HepG2 (cell line): Measurements from ENCODE around the gene GUSB. TPM values are rescaled to one million over a fixed set of nuclear protein-coding genes. Genes with fewer than 3 reads are reported as not detected.
A peak's percentile ranks its signal among the peaks of the same experiment; 100 is the strongest.

Experiments
- ATAC-seq: fragments of 200-7000 bp; cut with Tn5 transposase; 3 replicates; pipeline ENCODE4 v1.9.1; 2020; ENCODE audit warnings: mild to moderate bottlenecking, moderate library complexity
- BruUV-seq: library from RNA; stranded (reverse); fragments of 400-500 nt; replicated peaks from 2 replicates; lab custom pipeline; 2021; lab: Mats Ljungman, UMichigan
- CTCF ChIA-PET: fragments of 300-600 bp; formaldehyde crosslinking; extraction: SDS; loops from one replicate; lab custom pipeline; 2021; ENCODE audit warnings: low total read pairs, inconsistent platforms, low intra/inter-chr PET ratio; lab: Yijun Ruan, JAX
- POLR2A ChIA-PET: fragments of 350-600 bp; sonication (Branson Sonifier 250); formaldehyde crosslinking; loops from one replicate; lab custom pipeline; 2020; ENCODE audit warnings: antibody characterized with exemption, inconsistent platforms; lab: Yijun Ruan, JAX
- DNase-seq: peaks from one replicate; pipeline ENCODE4 v3.0.0-alpha.2; 2015; ENCODE audit warnings: low spot score
- FAIRE-seq: peaks from 3 replicates; lab custom pipeline; 2011; peaks lifted over from hg19 to GRCh38; lab: Jason Lieb, UNC
- H2AFZ ChIP-seq: one replicate; pipeline ENCODE4 v1.6.1; 2011; ENCODE audit warnings: low read length, inconsistent platforms
- H3K27ac ChIP-seq: fragments of 300-600 bp; 3 replicates; pipeline ENCODE4 v1.8.0; 2011; ENCODE audit warnings: mixed run types, mild to moderate bottlenecking, mixed read lengths, low read length, inconsistent platforms; ENCODE audit not compliant: insufficient read depth; ENCODE audit errors: extremely low read length
- H3K27me3 ChIP-seq, 2 experiments: fragments of 200-600 bp in 1 of 2; 2 replicates in 1 of 2; 3 replicates in 1 of 2; pipeline versions ENCODE4 v1.6.0 to v1.8.0; 2011; ENCODE audit warnings: low read length in 2 of 2, mild to moderate bottlenecking in 2 of 2, moderate library complexity in 2 of 2, inconsistent platforms in 1 of 2; ENCODE audit not compliant: insufficient read depth in 2 of 2, control insufficient read depth in 1 of 2
- H3K36me3 ChIP-seq, 2 experiments: fragments of 200-600 bp in 1 of 2; replicated peaks in 1 of 2; 2 replicates in 1 of 2; 3 replicates in 1 of 2; pipeline versions ENCODE4 v1.5.1 to v1.8.0; 2011; ENCODE audit warnings: low read length in 2 of 2, inconsistent platforms in 1 of 2; ENCODE audit not compliant: insufficient read depth in 2 of 2, control insufficient read depth in 1 of 2
- H3K4me1 ChIP-seq: 2 replicates; pipeline ENCODE4 v1.5.1; 2012; ENCODE audit warnings: low read length, inconsistent platforms; ENCODE audit not compliant: insufficient read depth
- H3K4me2 ChIP-seq: 2 replicates; pipeline ENCODE4 v1.6.0; 2011; ENCODE audit warnings: low read depth, low read length, inconsistent platforms
- H3K4me3 ChIP-seq, 3 experiments: fragments of 200-600 bp in 1 of 3; sonication (generic), shearing (Covaris generic) in 1 of 3; replicated peaks in 1 of 3; 2 replicates each; pipeline ENCODE4 v1.5.1; 2011 to 2016; ENCODE audit warnings: low read length in 3 of 3, inconsistent platforms in 2 of 3, low read depth in 2 of 3, mild to moderate bottlenecking in 2 of 3, control low read depth in 1 of 3, mixed read lengths in 1 of 3; ENCODE audit not compliant: insufficient read depth in 1 of 3
- H3K79me2 ChIP-seq: one replicate; pipeline ENCODE4 v1.6.1; 2011; ENCODE audit warnings: low read length, inconsistent platforms; ENCODE audit not compliant: insufficient read depth
- H3K9ac ChIP-seq: 2 replicates; pipeline ENCODE4 v1.6.0; 2011; ENCODE audit warnings: mild to moderate bottlenecking, low read depth, low read length, inconsistent platforms; ENCODE audit not compliant: insufficient read depth
- H3K9me3 ChIP-seq: 2 replicates; pipeline ENCODE4 v1.5.1; 2012; ENCODE audit warnings: mild to moderate bottlenecking, low read length
- H4K20me1 ChIP-seq: 2 replicates; pipeline ENCODE4 v1.6.0; 2011; ENCODE audit warnings: inconsistent platforms, mild to moderate bottlenecking, low read length, moderate library complexity; ENCODE audit not compliant: insufficient read depth
- AGO1 ChIP-seq: fragments of 200-400 bp; formaldehyde crosslinking; IDR thresholded peaks from 2 replicates; pipeline ENCODE4 v1.6.1; 2017; ENCODE audit warnings: mild to moderate bottlenecking, low read depth, low read length, moderate library complexity; ENCODE audit not compliant: poor library complexity, severe bottlenecking
- ATF2 ChIP-seq: sonication (generic); formaldehyde crosslinking; IDR thresholded peaks from 2 replicates; pipeline ENCODE4 v1.4.0; 2020; ENCODE audit warnings: missing genetic modification reagents
- ATF7 ChIP-seq, 2 experiments: fragments of 450-650 bp in 1 of 2; sonication (generic) in 1 of 2; formaldehyde crosslinking in 1 of 2; IDR thresholded peaks; 2 replicates each; pipeline versions ENCODE4 v1.4.0 to v1.6.1; 2016 to 2020; ENCODE audit warnings: antibody characterized with exemption in 1 of 2, mild to moderate bottlenecking in 1 of 2, missing genetic modification reagents in 1 of 2
- CBX1 ChIP-seq: IDR thresholded peaks from one replicate; pipeline ENCODE4 v1.6.1; 2016; ENCODE audit warnings: antibody characterized with exemption, low read depth
- CEBPB ChIP-seq: IDR thresholded peaks from 2 replicates; pipeline ENCODE4 v1.6.1; 2011; ENCODE audit warnings: low read depth, low read length, improper control_type of control experiment, borderline replicate concordance
- DPF2 ChIP-seq: sonication (generic); formaldehyde crosslinking; IDR thresholded peaks from 2 replicates; pipeline ENCODE4 v1.4.0; 2020; ENCODE audit warnings: mild to moderate bottlenecking, low read depth, missing genetic modification reagents, borderline replicate concordance
- FOSL1 ChIP-seq: sonication (generic); formaldehyde crosslinking; IDR thresholded peaks from 2 replicates; pipeline ENCODE4 v1.9.0; 2021; ENCODE audit warnings: missing genetic modification reagents, borderline replicate concordance
- HDAC1 ChIP-seq: sonication (generic); formaldehyde crosslinking; IDR thresholded peaks from 2 replicates; pipeline ENCODE4 v1.5.1; 2020; ENCODE audit warnings: mild to moderate bottlenecking, missing genetic modification reagents
- HMG20A ChIP-seq: IDR thresholded peaks from 2 replicates; pipeline ENCODE4 v1.6.1; 2016; ENCODE audit warnings: borderline replicate concordance
- MBNL3 ChIP-seq: fragments of 250-450 bp; sonication (Bioruptor Pico); conservative IDR thresholded peaks from 2 replicates; pipeline ENCODE4 v1.8.0; 2022; ENCODE audit warnings: mild to moderate bottlenecking, inconsistent platforms
- MXI1 ChIP-seq: IDR thresholded peaks from 3 replicates; pipeline ENCODE4 v1.6.1; 2012; ENCODE audit warnings: low read depth, low read length, inconsistent platforms, borderline replicate concordance
- POLR2AphosphoS2 ChIP-seq: IDR thresholded peaks from 2 replicates; pipeline ENCODE4 v1.6.1; 2011; ENCODE audit warnings: low read depth, low read length, improper control_type of control experiment
- RFX1 ChIP-seq: fragments of 450-650 bp; IDR thresholded peaks from 2 replicates; pipeline ENCODE4 v1.6.1; 2017
- SMC3 ChIP-seq: IDR thresholded peaks from 2 replicates; pipeline ENCODE4 v1.6.1; 2011; ENCODE audit warnings: low read length, improper control_type of control experiment
- SOX13 ChIP-seq, 3 experiments: fragments of 450-650 bp in 1 of 3; sonication (generic) in 1 of 3; formaldehyde crosslinking in 1 of 3; IDR thresholded peaks in 2 of 3; conservative IDR thresholded peaks in 1 of 3; 2 replicates each; pipeline versions ENCODE4 v1.5.0 to v1.6.1; 2016 to 2020; ENCODE audit warnings: antibody characterized with exemption in 1 of 3, mild to moderate bottlenecking in 1 of 3, missing compliant biosample characterization in 1 of 3, missing genetic modification reagents in 1 of 3, moderate library complexity in 1 of 3
- SOX6 ChIP-seq, 2 experiments: fragments of 450-650 bp in 1 of 2; sonication (generic) in 1 of 2; formaldehyde crosslinking in 1 of 2; IDR thresholded peaks; 2 replicates each; pipeline versions ENCODE4 v1.4.0 to v1.6.1; 2017 to 2020; ENCODE audit warnings: antibody characterized with exemption in 1 of 2, mild to moderate bottlenecking in 1 of 2, missing genetic modification reagents in 1 of 2
- SUZ12 ChIP-seq: fragments of 150-350 bp; IDR thresholded peaks from 2 replicates; pipeline ENCODE4 v1.6.1; 2014; ENCODE audit warnings: low read depth, low read length
- TARDBP ChIP-seq: sonication (generic); formaldehyde crosslinking; IDR thresholded peaks from 2 replicates; pipeline ENCODE4 v1.8.0; 2022; ENCODE audit warnings: mild to moderate bottlenecking, missing genetic modification reagents
- ZNF264 ChIP-seq: sonication (generic); formaldehyde crosslinking; IDR thresholded peaks from 2 replicates; pipeline ENCODE4 v1.4.0; 2020; ENCODE audit warnings: missing genetic modification reagents
- ZNF891 ChIP-seq: sonication (generic); formaldehyde crosslinking; IDR thresholded peaks from 2 replicates; pipeline ENCODE4 v1.5.0; 2020; ENCODE audit warnings: mild to moderate bottlenecking, missing genetic modification reagents
- WGBS: methylation state at CpG from one replicate; pipeline ENCODE4 v1.1.6; 2017; ENCODE audit warnings: low lambda C conversion rate; 5-methylcytosine and 5-hydroxymethylcytosine counted together
- in situ Hi-C: cut with HindIII; loops from 2 replicates; pipeline ENCODE4 v1.10.0; 2017; ENCODE audit warnings: low pct_unique_long_range_greater_than_20kb; ENCODE audit not compliant: extremely low pct_ligation_motif_present
- intact Hi-C: fragments of 100-400 bp; cut with micrococcal nuclease; formaldehyde crosslinking; loops from one replicate; pipeline ENCODE4 v1.10.0; 2022; ENCODE audit not compliant: unreplicated experiment
- polyA plus RNA-seq, 8 experiments: library from polyadenylated mRNA; depleted of rRNA in 3 of 8; stranded (reverse) in 7 of 8; unstranded in 1 of 8; fragments of >200 nt; fragmentation: Illumina TruSeq in 4 of 8; extraction: Trizol in 4 of 8; gene quantifications; 2 replicates each; pipeline versions ENCODE4 v1.2.1 to v1.2.3, GENCODE V29; 2011 to 2016; ENCODE audit warnings: low read depth in 4 of 8, missing spikeins in 1 of 8, mixed read lengths in 1 of 8; ENCODE audit not compliant: insufficient read depth in 1 of 8
- total RNA-seq, 5 experiments: library from RNA; depleted of rRNA; stranded (reverse); fragments of >200 nt; fragmentation: Illumina TruSeq; extraction: Trizol; gene quantifications; 2 replicates each; pipeline ENCODE4 v1.2.3, GENCODE V29; 2016; ENCODE audit warnings: low read depth in 1 of 5
- TF ChIP-seq, protein P1 (sequence below): sonication (generic); formaldehyde crosslinking; IDR thresholded peaks from 2 replicates; pipeline ENCODE4 v1.5.0; 2020; ENCODE audit warnings: mild to moderate bottlenecking, missing genetic modification reagents
- TF ChIP-seq, protein P2 (sequence below): sonication (generic); formaldehyde crosslinking; IDR thresholded peaks from 2 replicates; pipeline ENCODE4 v1.8.0; 2022; ENCODE audit warnings: mild to moderate bottlenecking, missing genetic modification reagents, moderate library complexity

GUSB gene
- total and polyA plus RNA-seq, 2 of the 13 experiments (the other 11 are each of a cell fraction or from before 2014, with no cell fraction given), result 18.8 to 60.0 TPM

DNA sequence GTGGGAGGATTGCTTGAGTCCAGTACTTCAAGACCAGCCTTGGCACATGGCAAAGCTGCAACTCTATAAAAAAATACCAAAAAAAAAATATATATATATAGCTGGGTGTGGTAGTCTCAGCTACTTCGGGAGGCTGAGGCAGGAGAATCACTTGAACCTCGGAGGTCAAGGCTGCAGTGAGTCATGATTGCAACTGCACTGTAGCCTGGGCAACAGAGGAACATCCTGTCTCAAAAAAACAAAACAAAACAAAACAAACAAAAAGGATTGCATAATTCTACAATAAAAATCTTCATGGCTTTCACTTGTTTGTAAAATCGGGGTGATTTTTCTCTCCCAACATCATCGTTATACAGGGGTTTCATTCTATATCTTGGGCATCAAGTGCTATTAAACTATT is 35.1 kb downstream of the GUSB start:
- Histone ChIP-seq H3K4me2 (no peak overlapping the region), H3K9ac (no peak overlapping the region), H3K27me3 (no peaks in the 10 kb centered on the region), H3K27ac (peak overlapping the region; percentile 63), H3K36me3 (peaks cover 0 to under 1% of the 10 kb centered on the region in 2 experiments; a peak in 1 of 5 replicates), H3K9me3 (no peaks in the 10 kb centered on the region), H4K20me1 (no peaks in the 10 kb centered on the region), H3K79me2 (no peaks in the 10 kb centered on the region), H3K4me1 (peaks cover 8% of the 10 kb centered on the region; the same call in 1 of the 2 replicates), H3K4me3 (no peak overlapping the region), H2AFZ (no peak overlapping the region)
- WGBS, result 62% methylated on average over 4 of the region's 4 CpGs
- no TSS peak for BruUV-seq
- DNase-seq, result peak; percentile 45
- intact Hi-C loops, result no loop called here
- in situ Hi-C loops, result no loop called here
- no peak for FAIRE-seq
- ChIA-PET CTCF (no interaction called here), POLR2A (no interaction called here)
- no peak; the same call in 2 of the 3 replicates for ATAC-seq
- TF ChIP-seq RFX1 (peak; percentile 78), HMG20A (peak; percentile 23; the same call in 1 of the 2 replicates), AGO1 (no peak), HDAC1 (CRISPR knock-in tag) (no peak), CEBPB (peak; percentile 86), CBX1 (no peak), SMC3 (0 out of 2 replicates have a peak, but pooled peaks have one; percentile 6), ATF7 (IDR thresholded peaks at IDR 0.05) (0 out of 2 replicates have a peak, but pooled peaks have one; percentile 22), ATF7 (CRISPR knock-in tag; IDR thresholded peaks at IDR 0.05) (no peak), ZNF891 (no peak), SUZ12 (no peak), ATF2 (CRISPR knock-in tag) (no peak), MBNL3 (no peak), POLR2AphosphoS2 (no peak), DPF2 (CRISPR knock-in tag) (no peak), MXI1 (peak; percentile 53; the same call in 1 of the 3 replicates), ZNF264 (CRISPR knock-in tag) (no peak), FOSL1 (CRISPR knock-in tag) (peak; percentile 69), TARDBP (CRISPR knock-in tag) (no peak), SOX13 (IDR thresholded peaks at IDR 0.05) (no peak), SOX13 (CRISPR knock-in tag; conservative IDR thresholded peaks at IDR 0.05 in 1 of 2, IDR thresholded peaks at IDR 0.05 in 1 of 2) (peak in 1 of 2 experiments; percentile 17; a peak in 1 of 4 replicates), SOX6 (IDR thresholded peaks at IDR 0.05) (no peak), SOX6 (CRISPR knock-in tag; IDR thresholded peaks at IDR 0.05) (0 out of 2 replicates have a peak, but pooled peaks have one; percentile 44)
- TF ChIP-seq, protein P1, sequence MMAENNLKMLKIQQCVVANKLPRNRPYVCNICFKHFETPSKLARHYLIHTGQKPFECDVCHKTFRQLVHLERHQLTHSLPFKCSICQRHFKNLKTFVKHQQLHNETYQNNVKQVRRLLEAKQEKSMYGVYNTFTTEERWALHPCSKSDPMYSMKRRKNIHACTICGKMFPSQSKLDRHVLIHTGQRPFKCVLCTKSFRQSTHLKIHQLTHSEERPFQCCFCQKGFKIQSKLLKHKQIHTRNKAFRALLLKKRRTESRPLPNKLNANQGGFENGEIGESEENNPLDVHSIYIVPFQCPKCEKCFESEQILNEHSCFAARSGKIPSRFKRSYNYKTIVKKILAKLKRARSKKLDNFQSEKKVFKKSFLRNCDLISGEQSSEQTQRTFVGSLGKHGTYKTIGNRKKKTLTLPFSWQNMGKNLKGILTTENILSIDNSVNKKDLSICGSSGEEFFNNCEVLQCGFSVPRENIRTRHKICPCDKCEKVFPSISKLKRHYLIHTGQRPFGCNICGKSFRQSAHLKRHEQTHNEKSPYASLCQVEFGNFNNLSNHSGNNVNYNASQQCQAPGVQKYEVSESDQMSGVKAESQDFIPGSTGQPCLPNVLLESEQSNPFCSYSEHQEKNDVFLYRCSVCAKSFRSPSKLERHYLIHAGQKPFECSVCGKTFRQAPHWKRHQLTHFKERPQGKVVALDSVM, result peak; percentile 85
- TF ChIP-seq, protein P2, sequence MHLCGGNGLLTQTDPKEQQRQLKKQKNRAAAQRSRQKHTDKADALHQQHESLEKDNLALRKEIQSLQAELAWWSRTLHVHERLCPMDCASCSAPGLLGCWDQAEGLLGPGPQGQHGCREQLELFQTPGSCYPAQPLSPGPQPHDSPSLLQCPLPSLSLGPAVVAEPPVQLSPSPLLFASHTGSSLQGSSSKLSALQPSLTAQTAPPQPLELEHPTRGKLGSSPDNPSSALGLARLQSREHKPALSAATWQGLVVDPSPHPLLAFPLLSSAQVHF (CRISPR knock-in tag), result no peak
